MM.1S (cell line): ENCODE results near the gene MME.

Source experiments
- DNase-seq: peaks from one replicate; pipeline ENCODE4 v3.0.0-alpha.2; 2015
- H2AFZ ChIP-seq: fragments of 300-600 bp; sonication (generic); 2 replicates; pipeline ENCODE4 v1.6.0; 2016; ENCODE audit warnings: antibody characterized with exemption, low read length
- H3F3A ChIP-seq: fragments of 300-600 bp; sonication (generic); 2 replicates; pipeline ENCODE4 v1.6.1; 2016; ENCODE audit warnings: mild to moderate bottlenecking, antibody characterized with exemption, low read length, moderate library complexity, mixed read lengths; ENCODE audit not compliant: insufficient read depth
- H3K27ac ChIP-seq: fragments of 300-600 bp; sonication (generic); 2 replicates; pipeline ENCODE4 v1.5.1; 2016; ENCODE audit warnings: mild to moderate bottlenecking, low read length
- H3K27me3 ChIP-seq: fragments of 300-600 bp; sonication (generic); replicated peaks from 2 replicates; pipeline ENCODE4 v1.6.0; 2016; ENCODE audit warnings: low read length; ENCODE audit not compliant: insufficient read depth
- H3K36me3 ChIP-seq: fragments of 300-600 bp; sonication (generic); replicated peaks from 2 replicates; pipeline ENCODE4 v1.6.1; 2016; ENCODE audit warnings: mild to moderate bottlenecking, low read length, mixed read lengths; ENCODE audit not compliant: insufficient read depth
- H3K4me1 ChIP-seq: fragments of 300-600 bp; sonication (generic); 2 replicates; pipeline ENCODE4 v1.6.1; 2016; ENCODE audit warnings: low read length, mixed read lengths
- H3K4me2 ChIP-seq: fragments of 300-600 bp; sonication (generic); 2 replicates; pipeline ENCODE4 v1.6.0; 2016; ENCODE audit warnings: low read depth, low read length
- H3K4me3 ChIP-seq: fragments of 300-600 bp; sonication (generic); 2 replicates; pipeline ENCODE4 v1.5.1; 2016; ENCODE audit warnings: low read length, mixed read lengths
- H3K79me2 ChIP-seq: fragments of 300-600 bp; sonication (generic); 2 replicates; pipeline ENCODE4 v1.6.1; 2016; ENCODE audit warnings: mixed run types, low read length, mixed read lengths
- H3K9ac ChIP-seq: fragments of 300-600 bp; sonication (generic); 2 replicates; pipeline ENCODE4 v1.6.1; 2016; ENCODE audit warnings: low read length, mixed read lengths
- H3K9me2 ChIP-seq: fragments of 300-600 bp; sonication (generic); replicated peaks from 2 replicates; pipeline ENCODE4 v1.6.1; 2016; ENCODE audit warnings: mild to moderate bottlenecking, low read length, mixed read lengths; ENCODE audit not compliant: insufficient read depth
- H3K9me3 ChIP-seq: fragments of 300-600 bp; sonication (generic); replicated peaks from 2 replicates; pipeline ENCODE4 v1.6.1; 2016; ENCODE audit warnings: mild to moderate bottlenecking, low read length, mixed read lengths; ENCODE audit not compliant: insufficient read depth
- H4K20me1 ChIP-seq: fragments of 300-600 bp; sonication (generic); 2 replicates; pipeline ENCODE4 v1.6.1; 2016; ENCODE audit warnings: mild to moderate bottlenecking, low read length, moderate library complexity, mixed read lengths; ENCODE audit not compliant: insufficient read depth
- CTCF ChIP-seq: fragments of 300-600 bp; sonication (generic); IDR thresholded peaks from 2 replicates; pipeline ENCODE4 v1.5.1; 2016; ENCODE audit warnings: antibody characterized with exemption, low read length, mixed read lengths
- EZH2 ChIP-seq: fragments of 300-600 bp; sonication (generic); optimal IDR thresholded peaks from 2 replicates; pipeline ENCODE3; 2017; ENCODE audit warnings: low read depth, mild to moderate bottlenecking, antibody characterized with exemption, low read length, mixed read lengths
- EZH2phosphoT487 ChIP-seq: fragments of 300-600 bp; sonication (generic); IDR thresholded peaks from 2 replicates; pipeline ENCODE4 v1.6.1; 2018; ENCODE audit warnings: antibody characterized with exemption, low read length

The MME gene

GRCh38 chr3:155079746-155080487 is at the start of gene MME:
TSS of gene MME (plus strand) at chr3:155080319. CDS start at chr3:155084168, 3,849 bp downstream.
- peak; percentile 24 for DNase-seq
- peak within 1 kb of the TSS; percentile 75 for H3K4me3 ChIP-seq
- H3K27me3 ChIP-seq = no peaks in the 10 kb centered on the region; the same call in 1 of the 2 replicates
- H3K4me2 ChIP-seq = peak within 1 kb of the TSS; percentile 96
- H3K36me3 ChIP-seq = no peaks in the 10 kb centered on the region
- TF ChIP-seq EZH2phosphoT487 = no peak
- TF ChIP-seq EZH2 = no peak
- no peak for TF ChIP-seq CTCF
- no peaks in the 10 kb centered on the region for H3K9me2 ChIP-seq
- no peak within 1 kb of the TSS for H3K27ac ChIP-seq
- H3K4me1 ChIP-seq = peaks cover 7% of the 10 kb centered on the region; the same call in 1 of the 2 replicates
- peak within 1 kb of the TSS; percentile 95 for H2AFZ ChIP-seq
- peak within 1 kb of the TSS; percentile 25; the same call in 1 of the 2 replicates for H3K9ac ChIP-seq
- no peaks in the 10 kb centered on the region for H3K9me3 ChIP-seq
- no peaks in the 10 kb centered on the region for H3F3A ChIP-seq
- H4K20me1 ChIP-seq = no peaks in the 10 kb centered on the region
- no peaks in the 10 kb centered on the region for H3K79me2 ChIP-seq

- H3K36me3 ChIP-seq = no peaks in the 10 kb centered on the region
- no peak overlapping the region for H3K27ac ChIP-seq
- TF ChIP-seq CTCF = no peak
- TF ChIP-seq EZH2 = no peak
- TF ChIP-seq EZH2phosphoT487 = no peak
- no peaks in the 10 kb centered on the region for H3K9me3 ChIP-seq
- H3K9ac ChIP-seq = no peak overlapping the region
- H3K27me3 ChIP-seq = no peaks in the 10 kb centered on the region
- H3K4me3 ChIP-seq = no peak overlapping the region
- H3K4me1 ChIP-seq = no peaks in the 10 kb centered on the region
- no peaks in the 10 kb centered on the region for H3K9me2 ChIP-seq
- no peak overlapping the region for H2AFZ ChIP-seq
- H3K79me2 ChIP-seq = no peaks in the 10 kb centered on the region
- DNase-seq = peak; percentile 3
- H3F3A ChIP-seq = no peaks in the 10 kb centered on the region
- no peaks in the 10 kb centered on the region for H4K20me1 ChIP-seq
- no peak overlapping the region for H3K4me2 ChIP-seq
Observed at GRCh38 chr3:155031186-155031585, 48.9 kb upstream of the MME start.

- no peaks in the 10 kb centered on the region for H3K4me1 ChIP-seq
- H3F3A ChIP-seq = no peaks in the 10 kb centered on the region
- H3K9ac ChIP-seq = no peak overlapping the region
- no peak for TF ChIP-seq EZH2
- no peaks in the 10 kb centered on the region for H4K20me1 ChIP-seq
- H3K36me3 ChIP-seq = no peaks in the 10 kb centered on the region
- H3K27me3 ChIP-seq = no peaks in the 10 kb centered on the region
- H2AFZ ChIP-seq = no peak overlapping the region
- no peaks in the 10 kb centered on the region for H3K79me2 ChIP-seq
- DNase-seq = peak; percentile 3
- H3K9me2 ChIP-seq = no peaks in the 10 kb centered on the region
- H3K9me3 ChIP-seq = no peaks in the 10 kb centered on the region
- H3K27ac ChIP-seq = no peak overlapping the region
- no peak overlapping the region for H3K4me2 ChIP-seq
- no peak overlapping the region for H3K4me3 ChIP-seq
Observed at GRCh38 chr3:155032918-155033317, 47.2 kb upstream of the MME start.

- Histone ChIP-seq H2AFZ (no peak overlapping the region), H3K4me2 (no peak overlapping the region), H3K27me3 (no peaks in the 10 kb centered on the region), H3K4me1 (no peaks in the 10 kb centered on the region), H3K4me3 (no peak overlapping the region), H3F3A (no peaks in the 10 kb centered on the region), H3K9ac (no peak overlapping the region), H3K9me2 (no peaks in the 10 kb centered on the region), H4K20me1 (no peaks in the 10 kb centered on the region), H3K79me2 (no peaks in the 10 kb centered on the region), H3K27ac (no peak overlapping the region), H3K9me3 (no peaks in the 10 kb centered on the region), H3K36me3 (no peaks in the 10 kb centered on the region)
- no peak for TF ChIP-seq CTCF
- no peak for TF ChIP-seq EZH2
- TF ChIP-seq EZH2phosphoT487 = no peak
- no peak for DNase-seq
Observed at GRCh38 chr3:155034786-155035185, 45.3 kb upstream of the MME start.
